ENCODE results near the gene CD7. TPM values are rescaled to one million over a fixed set of nuclear protein-coding genes. Genes with fewer than 3 reads are reported as not detected.

The CD7 gene
- total and polyA plus RNA-seq, 9 of the 15 experiments (the other 6 are each of a cell fraction or from before 2014, with no cell fraction given) = 0.21 to 0.35 TPM; not detected in 7

DNA sequence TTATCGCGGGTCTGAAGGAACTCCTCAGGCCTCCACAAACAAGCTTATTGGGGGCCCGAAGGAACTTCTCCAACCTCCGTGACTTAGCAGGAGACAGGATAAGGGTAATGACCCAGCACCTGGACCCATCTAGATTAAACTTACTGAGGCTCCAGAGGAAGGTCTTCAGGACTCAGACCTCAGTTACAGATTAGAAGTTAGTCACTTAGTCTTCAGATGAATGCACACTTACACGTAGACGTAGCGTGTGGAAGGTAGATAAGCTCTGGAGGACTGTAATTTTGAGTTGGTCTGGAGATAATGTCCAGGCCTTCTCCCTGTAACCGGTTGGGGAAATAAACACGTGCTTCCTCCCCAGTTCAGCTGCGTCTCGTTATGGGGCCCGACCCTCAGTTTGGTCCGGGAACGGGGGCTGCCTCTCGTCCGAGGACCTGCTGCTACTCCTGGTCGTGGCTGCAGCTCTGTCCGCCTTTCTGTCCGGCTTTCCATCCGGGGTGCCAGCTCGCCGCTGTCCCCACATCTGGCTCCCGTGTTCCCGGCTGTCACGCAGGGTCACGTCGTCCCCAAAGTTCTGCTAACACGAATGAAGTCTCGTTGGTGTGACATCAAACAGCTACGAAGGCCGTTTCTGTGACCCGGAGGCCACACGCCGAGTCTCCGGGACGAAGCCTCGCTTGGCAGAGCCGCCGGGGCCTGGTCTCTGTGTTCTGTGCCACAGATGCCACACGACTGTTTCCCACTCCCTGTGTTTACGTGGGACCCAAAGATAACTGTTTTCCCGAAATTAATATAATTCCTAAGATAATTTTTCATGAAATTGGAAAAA lies 28.0 kb upstream of the CD7 start (continued):
- TF ChIP-seq, protein P1, sequence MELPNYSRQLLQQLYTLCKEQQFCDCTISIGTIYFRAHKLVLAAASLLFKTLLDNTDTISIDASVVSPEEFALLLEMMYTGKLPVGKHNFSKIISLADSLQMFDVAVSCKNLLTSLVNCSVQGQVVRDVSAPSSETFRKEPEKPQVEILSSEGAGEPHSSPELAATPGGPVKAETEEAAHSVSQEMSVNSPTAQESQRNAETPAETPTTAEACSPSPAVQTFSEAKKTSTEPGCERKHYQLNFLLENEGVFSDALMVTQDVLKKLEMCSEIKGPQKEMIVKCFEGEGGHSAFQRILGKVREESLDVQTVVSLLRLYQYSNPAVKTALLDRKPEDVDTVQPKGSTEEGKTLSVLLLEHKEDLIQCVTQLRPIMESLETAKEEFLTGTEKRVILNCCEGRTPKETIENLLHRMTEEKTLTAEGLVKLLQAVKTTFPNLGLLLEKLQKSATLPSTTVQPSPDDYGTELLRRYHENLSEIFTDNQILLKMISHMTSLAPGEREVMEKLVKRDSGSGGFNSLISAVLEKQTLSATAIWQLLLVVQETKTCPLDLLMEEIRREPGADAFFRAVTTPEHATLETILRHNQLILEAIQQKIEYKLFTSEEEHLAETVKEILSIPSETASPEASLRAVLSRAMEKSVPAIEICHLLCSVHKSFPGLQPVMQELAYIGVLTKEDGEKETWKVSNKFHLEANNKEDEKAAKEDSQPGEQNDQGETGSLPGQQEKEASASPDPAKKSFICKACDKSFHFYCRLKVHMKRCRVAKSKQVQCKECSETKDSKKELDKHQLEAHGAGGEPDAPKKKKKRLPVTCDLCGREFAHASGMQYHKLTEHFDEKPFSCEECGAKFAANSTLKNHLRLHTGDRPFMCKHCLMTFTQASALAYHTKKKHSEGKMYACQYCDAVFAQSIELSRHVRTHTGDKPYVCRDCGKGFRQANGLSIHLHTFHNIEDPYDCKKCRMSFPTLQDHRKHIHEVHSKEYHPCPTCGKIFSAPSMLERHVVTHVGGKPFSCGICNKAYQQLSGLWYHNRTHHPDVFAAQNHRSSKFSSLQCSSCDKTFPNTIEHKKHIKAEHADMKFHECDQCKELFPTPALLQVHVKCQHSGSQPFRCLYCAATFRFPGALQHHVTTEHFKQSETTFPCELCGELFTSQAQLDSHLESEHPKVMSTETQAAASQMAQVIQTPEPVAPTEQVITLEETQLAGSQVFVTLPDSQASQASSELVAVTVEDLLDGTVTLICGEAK (IDR thresholded peaks at IDR 0.05) = peak; percentile 56; the same call in 1 of the 2 replicates
- TF ChIP-seq, protein P1 (CRISPR knock-in tag; IDR thresholded peaks at IDR 0.05) = no peak
- no peak for TF ChIP-seq TAF15 (IDR thresholded peaks at IDR 0.05; ENCODE audit: low read depth, low read length)
- TF ChIP-seq ZNF217 (CRISPR knock-in tag; IDR thresholded peaks at IDR 0.05) = no peak
- TF ChIP-seq KDM5B (IDR thresholded peaks at IDR 0.05; ENCODE audit: insufficient replicate concordance, low read depth, low read length) = peak; percentile 39
- TF ChIP-seq TCF7L2 (IDR thresholded peaks at IDR 0.05; ENCODE audit: low read depth, low read length) = no peak
- TF ChIP-seq KLF6 (CRISPR knock-in tag; IDR thresholded peaks at IDR 0.05; ENCODE audit: borderline replicate concordance) = peak; percentile 61; the same call in 1 of the 2 replicates
- TF ChIP-seq GATAD2A (IDR thresholded peaks at IDR 0.05) = peak; percentile 96
- TF ChIP-seq, protein P2, sequence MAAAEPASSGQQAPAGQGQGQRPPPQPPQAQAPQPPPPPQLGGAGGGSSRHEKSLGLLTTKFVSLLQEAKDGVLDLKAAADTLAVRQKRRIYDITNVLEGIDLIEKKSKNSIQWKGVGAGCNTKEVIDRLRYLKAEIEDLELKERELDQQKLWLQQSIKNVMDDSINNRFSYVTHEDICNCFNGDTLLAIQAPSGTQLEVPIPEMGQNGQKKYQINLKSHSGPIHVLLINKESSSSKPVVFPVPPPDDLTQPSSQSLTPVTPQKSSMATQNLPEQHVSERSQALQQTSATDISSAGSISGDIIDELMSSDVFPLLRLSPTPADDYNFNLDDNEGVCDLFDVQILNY (CRISPR knock-in tag; IDR thresholded peaks at IDR 0.05) = no peak
- TF ChIP-seq, protein P3, sequence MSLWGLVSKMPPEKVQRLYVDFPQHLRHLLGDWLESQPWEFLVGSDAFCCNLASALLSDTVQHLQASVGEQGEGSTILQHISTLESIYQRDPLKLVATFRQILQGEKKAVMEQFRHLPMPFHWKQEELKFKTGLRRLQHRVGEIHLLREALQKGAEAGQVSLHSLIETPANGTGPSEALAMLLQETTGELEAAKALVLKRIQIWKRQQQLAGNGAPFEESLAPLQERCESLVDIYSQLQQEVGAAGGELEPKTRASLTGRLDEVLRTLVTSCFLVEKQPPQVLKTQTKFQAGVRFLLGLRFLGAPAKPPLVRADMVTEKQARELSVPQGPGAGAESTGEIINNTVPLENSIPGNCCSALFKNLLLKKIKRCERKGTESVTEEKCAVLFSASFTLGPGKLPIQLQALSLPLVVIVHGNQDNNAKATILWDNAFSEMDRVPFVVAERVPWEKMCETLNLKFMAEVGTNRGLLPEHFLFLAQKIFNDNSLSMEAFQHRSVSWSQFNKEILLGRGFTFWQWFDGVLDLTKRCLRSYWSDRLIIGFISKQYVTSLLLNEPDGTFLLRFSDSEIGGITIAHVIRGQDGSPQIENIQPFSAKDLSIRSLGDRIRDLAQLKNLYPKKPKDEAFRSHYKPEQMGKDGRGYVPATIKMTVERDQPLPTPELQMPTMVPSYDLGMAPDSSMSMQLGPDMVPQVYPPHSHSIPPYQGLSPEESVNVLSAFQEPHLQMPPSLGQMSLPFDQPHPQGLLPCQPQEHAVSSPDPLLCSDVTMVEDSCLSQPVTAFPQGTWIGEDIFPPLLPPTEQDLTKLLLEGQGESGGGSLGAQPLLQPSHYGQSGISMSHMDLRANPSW (CRISPR knock-in tag; IDR thresholded peaks at IDR 0.05) = peak; percentile 89

Data from K562 (cell line).